HepG2 (cell line): ENCODE data around the gene GLI3. TPM values are rescaled to one million over a fixed set of nuclear protein-coding genes. Genes with fewer than 3 reads are reported as not detected.

Source experiments
- AGO2 ChIP-seq: fragments of 200-400 bp; formaldehyde crosslinking; optimal IDR thresholded peaks from 2 replicates; pipeline ENCODE3; 2017; ENCODE audit warnings: mild to moderate bottlenecking, low read depth, low read length, moderate library complexity
- BRCA1 ChIP-seq: sonication (generic); formaldehyde crosslinking; IDR thresholded peaks from 2 replicates; pipeline ENCODE4 v1.4.0; 2020; ENCODE audit warnings: missing genetic modification reagents
- CBX2 ChIP-seq, 2 experiments: fragments of 200-600 bp in 1 of 2; sonication (generic); formaldehyde crosslinking in 1 of 2; IDR thresholded peaks; 2 replicates each; pipeline versions ENCODE4 v1.7.0 to v1.8.1; 2018 to 2022; ENCODE audit warnings: low read depth in 2 of 2, low read length in 1 of 2, mild to moderate bottlenecking in 1 of 2, missing genetic modification reagents in 1 of 2
- HHEX ChIP-seq: IDR thresholded peaks from 2 replicates; pipeline ENCODE4 v1.6.1; 2016; ENCODE audit warnings: control low read depth
- MAZ ChIP-seq, 2 experiments: sonication (generic) in 1 of 2; formaldehyde crosslinking in 1 of 2; IDR thresholded peaks; 2 replicates each; pipeline versions ENCODE4 v1.5.0 to v1.6.1; 2012 to 2020; ENCODE audit warnings: low read depth in 2 of 2, mild to moderate bottlenecking in 2 of 2, borderline replicate concordance in 1 of 2, improper control_type of control experiment in 1 of 2, low read length in 1 of 2, missing genetic modification reagents in 1 of 2, moderate library complexity in 1 of 2
- NFYB ChIP-seq: sonication (generic); formaldehyde crosslinking; IDR thresholded peaks from 2 replicates; pipeline ENCODE4 v1.4.0; 2020; ENCODE audit warnings: missing genetic modification reagents
- STAT5B ChIP-seq: sonication (generic); formaldehyde crosslinking; IDR thresholded peaks from 2 replicates; pipeline ENCODE4 v1.4.0; 2020; ENCODE audit warnings: missing genetic modification reagents
- TFDP2 ChIP-seq: sonication (generic); formaldehyde crosslinking; IDR thresholded peaks from 2 replicates; pipeline ENCODE4 v1.4.0; 2020; ENCODE audit warnings: missing genetic modification reagents
- TP53 ChIP-seq: sonication (generic); formaldehyde crosslinking; conservative IDR thresholded peaks from 2 replicates; pipeline ENCODE4 v1.4.0; 2020; ENCODE audit warnings: missing genetic modification reagents
- TRIM24 ChIP-seq: sonication (generic); formaldehyde crosslinking; IDR thresholded peaks from 2 replicates; pipeline ENCODE4 v1.8.0; 2022; ENCODE audit warnings: mild to moderate bottlenecking, missing genetic modification reagents
- TSC22D2 ChIP-seq: sonication (generic); formaldehyde crosslinking; IDR thresholded peaks from 2 replicates; pipeline ENCODE4 v1.5.1; 2020; ENCODE audit warnings: missing genetic modification reagents, mild to moderate bottlenecking, borderline replicate concordance
- ZNF260 ChIP-seq: sonication (generic); formaldehyde crosslinking; IDR thresholded peaks from 2 replicates; pipeline ENCODE4 v1.4.0; 2020; ENCODE audit warnings: missing genetic modification reagents, low read depth, mild to moderate bottlenecking, borderline replicate concordance
- ZNF383 ChIP-seq: sonication (generic); formaldehyde crosslinking; IDR thresholded peaks from 2 replicates; pipeline ENCODE4 v1.4.0; 2020; ENCODE audit warnings: missing genetic modification reagents, mild to moderate bottlenecking, borderline replicate concordance
- ZNF530 ChIP-seq: sonication (generic); formaldehyde crosslinking; IDR thresholded peaks from 2 replicates; pipeline ENCODE4 v1.5.0; 2020; ENCODE audit warnings: low read depth, mild to moderate bottlenecking, missing genetic modification reagents
- ZNF878 ChIP-seq: sonication (generic); formaldehyde crosslinking; IDR thresholded peaks from 2 replicates; pipeline ENCODE4 v1.8.1; 2023; ENCODE audit warnings: mild to moderate bottlenecking, missing genetic modification reagents, moderate library complexity
- ZXDC ChIP-seq: sonication (generic); formaldehyde crosslinking; IDR thresholded peaks from 2 replicates; pipeline ENCODE4 v1.5.0; 2020; ENCODE audit warnings: mild to moderate bottlenecking, missing genetic modification reagents
- polyA plus RNA-seq, 8 experiments: library from polyadenylated mRNA; depleted of rRNA in 3 of 8; stranded (reverse) in 7 of 8; unstranded in 1 of 8; fragments of >200 nt; fragmentation: Illumina TruSeq in 4 of 8; extraction: Trizol in 4 of 8; gene quantifications; 2 replicates each; pipeline versions ENCODE4 v1.2.1 to v1.2.3, GENCODE V29; 2011 to 2016; ENCODE audit warnings: low read depth in 4 of 8, missing spikeins in 1 of 8, mixed read lengths in 1 of 8; ENCODE audit not compliant: insufficient read depth in 1 of 8
- total RNA-seq, 5 experiments: library from RNA; depleted of rRNA; stranded (reverse); fragments of >200 nt; fragmentation: Illumina TruSeq; extraction: Trizol; gene quantifications; 2 replicates each; pipeline ENCODE4 v1.2.3, GENCODE V29; 2016; ENCODE audit warnings: low read depth in 1 of 5
- TF ChIP-seq, protein P1 (sequence below): sonication (generic); formaldehyde crosslinking; IDR thresholded peaks from 2 replicates; pipeline ENCODE4 v1.5.0; 2020; ENCODE audit warnings: mild to moderate bottlenecking, missing genetic modification reagents, borderline replicate concordance

Gene GLI3
- total and polyA plus RNA-seq, 2 of the 13 experiments (the other 11 are each of a cell fraction or from before 2014, with no cell fraction given): not detected

- TF ChIP-seq TRIM24 (CRISPR knock-in tag) (no peak), ZNF260 (CRISPR knock-in tag) (no peak), ZNF530 (CRISPR knock-in tag) (no peak), ZXDC (no peak), NFYB (CRISPR knock-in tag) (no peak), BRCA1 (CRISPR knock-in tag) (no peak), TP53 (CRISPR knock-in tag) (no peak), STAT5B (no peak), ZNF383 (CRISPR knock-in tag) (no peak), HHEX (CRISPR knock-in tag) (no peak), TSC22D2 (no peak), CBX2 (IDR thresholded peaks at IDR 0.05; ENCODE audit: low read depth, low read length) (no peak), CBX2 (CRISPR knock-in tag; IDR thresholded peaks at IDR 0.05; ENCODE audit: low read depth) (no peak; the same call in 1 of the 2 replicates), MAZ (IDR thresholded peaks at IDR 0.05; ENCODE audit: borderline replicate concordance, low read depth, low read length) (no peak), MAZ (CRISPR knock-in tag; IDR thresholded peaks at IDR 0.05; ENCODE audit: low read depth) (peak; percentile 20; the same call in 1 of the 2 replicates), AGO2 (no peak), ZNF878 (CRISPR knock-in tag) (peak; percentile 70; the same call in 1 of the 2 replicates), TFDP2 (CRISPR knock-in tag) (no peak)
- TF ChIP-seq, protein P1, sequence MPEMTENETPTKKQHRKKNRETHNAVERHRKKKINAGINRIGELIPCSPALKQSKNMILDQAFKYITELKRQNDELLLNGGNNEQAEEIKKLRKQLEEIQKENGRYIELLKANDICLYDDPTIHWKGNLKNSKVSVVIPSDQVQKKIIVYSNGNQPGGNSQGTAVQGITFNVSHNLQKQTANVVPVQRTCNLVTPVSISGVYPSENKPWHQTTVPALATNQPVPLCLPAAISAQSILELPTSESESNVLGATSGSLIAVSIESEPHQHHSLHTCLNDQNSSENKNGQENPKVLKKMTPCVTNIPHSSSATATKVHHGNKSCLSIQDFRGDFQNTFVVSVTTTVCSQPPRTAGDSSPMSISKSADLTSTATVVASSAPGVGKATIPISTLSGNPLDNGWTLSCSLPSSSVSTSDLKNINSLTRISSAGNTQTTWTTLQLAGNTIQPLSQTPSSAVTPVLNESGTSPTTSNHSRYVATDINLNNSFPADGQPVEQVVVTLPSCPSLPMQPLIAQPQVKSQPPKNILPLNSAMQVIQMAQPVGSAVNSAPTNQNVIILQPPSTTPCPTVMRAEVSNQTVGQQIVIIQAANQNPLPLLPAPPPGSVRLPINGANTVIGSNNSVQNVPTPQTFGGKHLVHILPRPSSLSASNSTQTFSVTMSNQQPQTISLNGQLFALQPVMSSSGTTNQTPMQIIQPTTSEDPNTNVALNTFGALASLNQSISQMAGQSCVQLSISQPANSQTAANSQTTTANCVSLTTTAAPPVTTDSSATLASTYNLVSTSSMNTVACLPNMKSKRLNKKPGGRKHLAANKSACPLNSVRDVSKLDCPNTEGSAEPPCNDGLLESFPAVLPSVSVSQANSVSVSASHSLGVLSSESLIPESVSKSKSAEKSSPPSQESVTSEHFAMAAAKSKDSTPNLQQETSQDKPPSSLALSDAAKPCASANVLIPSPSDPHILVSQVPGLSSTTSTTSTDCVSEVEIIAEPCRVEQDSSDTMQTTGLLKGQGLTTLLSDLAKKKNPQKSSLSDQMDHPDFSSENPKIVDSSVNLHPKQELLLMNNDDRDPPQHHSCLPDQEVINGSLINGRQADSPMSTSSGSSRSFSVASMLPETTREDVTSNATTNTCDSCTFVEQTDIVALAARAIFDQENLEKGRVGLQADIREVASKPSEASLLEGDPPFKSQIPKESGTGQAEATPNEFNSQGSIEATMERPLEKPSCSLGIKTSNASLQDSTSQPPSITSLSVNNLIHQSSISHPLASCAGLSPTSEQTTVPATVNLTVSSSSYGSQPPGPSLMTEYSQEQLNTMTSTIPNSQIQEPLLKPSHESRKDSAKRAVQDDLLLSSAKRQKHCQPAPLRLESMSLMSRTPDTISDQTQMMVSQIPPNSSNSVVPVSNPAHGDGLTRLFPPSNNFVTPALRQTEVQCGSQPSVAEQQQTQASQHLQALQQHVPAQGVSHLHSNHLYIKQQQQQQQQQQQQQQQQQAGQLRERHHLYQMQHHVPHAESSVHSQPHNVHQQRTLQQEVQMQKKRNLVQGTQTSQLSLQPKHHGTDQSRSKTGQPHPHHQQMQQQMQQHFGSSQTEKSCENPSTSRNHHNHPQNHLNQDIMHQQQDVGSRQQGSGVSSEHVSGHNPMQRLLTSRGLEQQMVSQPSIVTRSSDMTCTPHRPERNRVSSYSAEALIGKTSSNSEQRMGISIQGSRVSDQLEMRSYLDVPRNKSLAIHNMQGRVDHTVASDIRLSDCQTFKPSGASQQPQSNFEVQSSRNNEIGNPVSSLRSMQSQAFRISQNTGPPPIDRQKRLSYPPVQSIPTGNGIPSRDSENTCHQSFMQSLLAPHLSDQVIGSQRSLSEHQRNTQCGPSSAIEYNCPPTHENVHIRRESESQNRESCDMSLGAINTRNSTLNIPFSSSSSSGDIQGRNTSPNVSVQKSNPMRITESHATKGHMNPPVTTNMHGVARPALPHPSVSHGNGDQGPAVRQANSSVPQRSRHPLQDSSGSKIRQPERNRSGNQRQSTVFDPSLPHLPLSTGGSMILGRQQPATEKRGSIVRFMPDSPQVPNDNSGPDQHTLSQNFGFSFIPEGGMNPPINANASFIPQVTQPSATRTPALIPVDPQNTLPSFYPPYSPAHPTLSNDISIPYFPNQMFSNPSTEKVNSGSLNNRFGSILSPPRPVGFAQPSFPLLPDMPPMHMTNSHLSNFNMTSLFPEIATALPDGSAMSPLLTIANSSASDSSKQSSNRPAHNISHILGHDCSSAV (CRISPR knock-in tag): no peak
These were observed 294.4 kb downstream of the GLI3 start (continued) for GRCh38 chr7:41942468-41943093.
